ENCODE measurements around the gene COL19A1.

The COL19A1 gene

DNA sequence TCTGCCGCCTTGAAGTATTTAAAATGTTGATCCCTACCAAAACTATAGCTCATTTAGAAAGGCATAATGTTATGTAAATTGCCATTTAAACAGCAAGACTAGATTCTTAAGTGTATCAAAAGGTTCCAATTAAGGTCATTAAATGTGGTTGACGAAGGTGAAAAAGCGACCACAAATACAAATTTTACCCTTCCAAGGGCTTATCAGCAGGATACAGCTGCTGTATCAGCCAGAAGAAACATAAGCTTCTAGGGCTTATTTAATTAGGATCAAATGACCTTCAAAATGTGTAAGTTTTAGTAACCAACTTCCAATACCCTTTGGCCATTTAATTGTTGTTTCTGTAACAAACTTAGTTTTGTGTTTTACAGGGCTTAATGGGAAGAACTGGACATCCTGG is 296.6 kb downstream of the COL19A1 start:
- in situ Hi-C loops (cut with MboI; ENCODE audit: low sequenced_read_pairs), result no loop called here

DNA sequence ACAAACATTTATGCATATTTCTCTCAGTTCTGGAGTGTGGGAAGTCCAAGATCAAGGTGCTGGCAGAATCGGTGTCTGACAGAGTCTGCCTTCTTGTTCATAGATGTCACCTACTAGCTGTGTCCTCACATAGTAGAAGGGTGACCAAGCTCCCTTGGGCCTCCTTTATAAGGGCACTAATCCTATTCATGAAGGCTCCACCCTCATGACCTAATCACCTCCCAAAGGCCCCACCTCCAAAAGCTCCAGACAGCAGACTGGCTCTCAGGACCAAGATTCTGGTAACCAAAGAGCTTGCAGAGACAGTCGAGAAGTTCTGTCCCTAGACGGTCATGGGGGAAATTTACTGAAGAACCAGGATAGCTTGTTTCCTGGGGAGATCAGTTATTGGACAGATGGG is 297.4 kb downstream of the COL19A1 start:
- in situ Hi-C loops (cut with MboI; ENCODE audit: low sequenced_read_pairs), result no loop called here

DNA sequence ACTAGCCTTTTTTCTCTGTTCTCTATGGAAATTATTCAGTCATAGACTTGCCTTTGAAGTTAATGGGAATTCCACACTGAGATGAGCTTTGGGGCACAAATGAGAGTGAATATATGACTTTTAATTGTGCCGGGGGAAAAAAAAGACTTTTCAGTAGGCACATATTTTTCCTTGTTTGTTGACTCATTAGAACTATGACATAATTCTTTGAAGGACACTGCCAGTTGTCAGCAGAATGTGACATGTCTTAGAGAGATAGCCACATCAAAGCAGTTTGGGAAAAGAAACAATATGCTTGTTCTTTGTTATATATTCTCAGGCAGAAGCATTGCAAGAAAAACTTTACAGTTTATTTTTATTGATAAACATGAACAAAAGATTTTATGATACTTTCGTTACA is 298.2 kb downstream of the COL19A1 start:
- in situ Hi-C loops (cut with MboI; ENCODE audit: low sequenced_read_pairs), result no loop called here

DNA sequence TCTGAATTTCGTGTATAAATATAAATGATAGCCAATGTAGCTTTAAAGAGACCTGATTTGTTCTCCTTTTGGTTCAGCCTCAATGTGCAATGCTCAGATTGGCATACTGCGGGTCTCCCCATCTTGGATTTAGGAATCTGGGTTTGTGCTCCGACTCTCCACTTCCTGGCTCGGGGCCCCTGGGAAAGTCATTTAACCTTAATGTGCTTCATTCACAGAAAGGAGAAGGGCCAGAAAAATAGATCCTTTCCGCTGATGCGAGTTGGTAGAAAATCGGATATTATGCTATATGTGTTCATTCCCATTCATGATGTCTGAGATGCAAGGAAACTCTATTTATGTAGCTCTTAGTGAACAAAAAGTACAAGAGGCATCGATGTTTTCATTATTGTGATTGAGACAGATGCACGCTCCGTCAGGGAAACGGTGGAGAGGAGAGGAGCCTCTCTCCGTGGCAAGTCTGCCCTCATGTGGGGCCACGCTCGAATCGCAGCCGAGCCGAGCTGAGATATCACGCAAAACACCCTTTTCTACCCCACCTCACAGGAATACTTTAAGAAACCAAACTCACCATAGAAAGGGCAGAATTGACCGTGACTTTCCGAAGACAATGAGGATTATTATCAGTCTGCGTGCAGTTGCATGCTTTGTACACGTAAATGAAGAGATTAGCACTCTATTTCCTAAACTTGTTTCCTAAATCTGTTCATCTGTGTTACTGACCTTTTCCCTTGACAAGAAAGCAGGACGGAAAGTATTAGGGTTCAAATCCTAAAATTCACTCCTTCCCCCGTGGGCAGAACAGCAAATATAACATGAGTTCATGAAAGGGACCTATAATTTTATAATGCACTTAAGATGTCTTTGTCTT is 300.0 kb downstream of the COL19A1 start:
- in situ Hi-C loops (cut with MboI; ENCODE audit: low sequenced_read_pairs), result no loop called here

DNA sequence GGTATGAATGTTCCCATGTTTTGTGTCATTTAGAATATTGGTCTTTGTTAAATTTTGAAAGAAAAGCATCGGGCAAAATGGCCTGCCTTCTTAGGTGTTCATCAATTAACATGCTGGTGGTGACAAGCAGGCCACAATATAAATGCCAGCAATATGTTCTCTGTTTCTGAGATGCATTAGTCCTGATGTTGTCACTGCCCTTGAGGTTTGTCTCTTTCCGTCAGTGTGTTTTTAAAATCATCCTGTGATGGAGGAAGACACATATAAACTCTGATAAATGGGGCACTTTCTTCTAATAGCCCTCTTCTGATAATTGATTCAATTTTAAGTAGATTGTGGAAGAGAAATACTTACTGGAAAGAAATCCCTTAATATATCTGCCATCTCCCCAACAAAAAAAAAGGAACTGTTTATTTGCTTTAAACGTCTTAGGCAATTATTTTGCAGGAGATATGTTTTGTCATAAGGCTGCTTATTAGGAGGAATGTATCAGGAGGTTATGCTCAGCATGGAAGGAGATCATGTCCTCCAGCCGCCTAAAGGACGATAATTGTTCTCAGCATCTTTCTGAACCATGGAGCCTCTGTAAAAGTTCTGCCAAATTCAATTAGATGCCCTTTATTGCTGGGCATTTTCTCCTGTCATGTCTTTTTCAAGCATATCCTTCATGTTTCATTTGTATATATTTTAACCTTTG is 302.5 kb downstream of the COL19A1 start:
- in situ Hi-C loops (cut with MboI; ENCODE audit: low sequenced_read_pairs), result no loop called here

DNA sequence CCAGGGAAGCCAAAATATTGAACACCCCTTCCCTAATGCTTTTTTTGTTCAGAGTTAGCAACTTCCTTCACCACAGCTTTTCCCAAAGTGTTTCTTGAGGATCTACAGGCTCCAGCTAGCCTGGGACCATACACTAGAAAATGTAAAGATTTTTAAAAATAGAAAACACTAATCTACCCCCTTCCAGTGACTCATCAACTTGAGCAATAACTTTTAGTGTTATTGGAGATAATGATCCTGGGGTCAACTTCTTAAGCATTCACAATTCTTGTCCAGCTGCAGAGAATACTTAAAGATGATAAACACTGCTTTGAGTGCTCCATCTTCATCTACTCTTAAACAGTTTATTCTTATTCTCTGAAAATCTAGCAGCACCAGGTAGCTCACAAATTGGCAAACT is 304.9 kb downstream of the COL19A1 start:
- in situ Hi-C loops (cut with MboI; ENCODE audit: low sequenced_read_pairs), result no loop called here

DNA sequence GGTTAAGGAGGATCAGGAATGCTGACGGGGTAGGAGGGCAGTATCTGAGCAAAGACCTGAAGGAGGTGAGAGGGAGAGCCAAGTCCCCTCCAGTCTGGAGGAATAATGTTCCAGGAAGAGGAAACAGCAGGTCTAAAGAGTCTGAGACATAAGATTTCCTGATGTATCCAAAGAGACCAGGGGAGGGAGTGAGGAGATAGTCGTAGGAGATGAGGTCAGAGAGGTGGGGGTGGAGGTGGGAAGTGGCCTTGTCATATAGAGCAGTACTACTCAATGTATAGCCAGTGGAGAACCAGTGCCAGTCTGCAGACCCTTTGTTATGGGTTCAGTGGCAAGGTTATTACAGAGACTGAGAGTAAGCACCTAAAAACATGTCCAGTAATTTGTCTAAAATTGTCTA is 305.9 kb downstream of the COL19A1 start:
- in situ Hi-C loops (cut with MboI; ENCODE audit: low sequenced_read_pairs), result no loop called here

DNA sequence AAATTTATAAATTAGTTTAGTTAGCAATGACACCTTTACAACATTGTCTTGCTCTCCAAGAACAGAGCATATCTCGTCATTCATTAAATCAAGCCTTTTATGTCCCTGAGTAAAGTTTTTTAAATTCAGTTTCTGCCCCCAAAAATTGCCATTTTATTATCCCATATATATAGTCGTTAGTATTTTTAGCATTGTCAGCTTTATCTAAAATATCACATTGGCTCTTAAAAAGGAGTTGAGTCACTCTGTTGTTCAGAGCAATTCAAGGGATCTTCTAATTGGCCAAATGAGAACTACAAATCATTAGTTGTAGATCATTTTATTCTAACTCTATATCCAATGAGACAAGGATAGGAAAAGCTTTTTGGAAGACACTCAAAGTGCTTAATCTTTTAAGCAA is 309.4 kb downstream of the COL19A1 start:
- in situ Hi-C loops (cut with MboI; ENCODE audit: low sequenced_read_pairs), result no loop called here

DNA sequence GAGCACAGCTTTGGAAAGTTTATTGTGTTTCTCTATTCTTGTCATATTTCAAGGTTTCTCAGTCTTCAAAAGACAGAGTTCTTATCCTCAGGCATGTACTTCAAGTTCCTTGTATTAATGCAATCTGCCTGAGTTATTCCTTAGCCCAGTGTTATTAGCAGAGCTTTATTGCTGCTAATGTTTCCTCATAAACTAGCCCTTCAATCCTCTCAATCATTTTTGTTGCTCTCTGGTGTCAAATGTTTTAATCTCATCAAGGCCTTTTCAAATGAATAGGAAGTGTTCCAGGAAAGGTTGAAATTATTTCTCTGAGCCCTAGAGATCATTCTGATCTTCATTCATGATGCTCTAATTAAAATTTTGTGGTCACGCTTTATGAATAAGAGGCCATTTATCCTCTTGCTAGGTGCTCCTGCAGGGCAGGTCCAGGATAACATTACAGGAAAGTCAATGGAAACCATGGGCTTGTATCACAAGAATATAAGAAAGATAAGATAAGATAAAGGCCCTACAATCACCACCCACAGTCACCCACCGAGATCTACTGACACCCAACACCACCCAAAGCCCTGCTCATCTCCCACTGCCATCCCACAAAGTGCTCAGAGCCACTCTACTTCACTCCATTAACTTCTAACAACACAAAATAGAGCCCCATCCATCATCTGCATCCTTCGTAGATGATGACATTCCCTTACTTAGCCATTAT is 310.6 kb downstream of the COL19A1 start:
- in situ Hi-C loops (cut with MboI; ENCODE audit: low sequenced_read_pairs), result no loop called here

DNA sequence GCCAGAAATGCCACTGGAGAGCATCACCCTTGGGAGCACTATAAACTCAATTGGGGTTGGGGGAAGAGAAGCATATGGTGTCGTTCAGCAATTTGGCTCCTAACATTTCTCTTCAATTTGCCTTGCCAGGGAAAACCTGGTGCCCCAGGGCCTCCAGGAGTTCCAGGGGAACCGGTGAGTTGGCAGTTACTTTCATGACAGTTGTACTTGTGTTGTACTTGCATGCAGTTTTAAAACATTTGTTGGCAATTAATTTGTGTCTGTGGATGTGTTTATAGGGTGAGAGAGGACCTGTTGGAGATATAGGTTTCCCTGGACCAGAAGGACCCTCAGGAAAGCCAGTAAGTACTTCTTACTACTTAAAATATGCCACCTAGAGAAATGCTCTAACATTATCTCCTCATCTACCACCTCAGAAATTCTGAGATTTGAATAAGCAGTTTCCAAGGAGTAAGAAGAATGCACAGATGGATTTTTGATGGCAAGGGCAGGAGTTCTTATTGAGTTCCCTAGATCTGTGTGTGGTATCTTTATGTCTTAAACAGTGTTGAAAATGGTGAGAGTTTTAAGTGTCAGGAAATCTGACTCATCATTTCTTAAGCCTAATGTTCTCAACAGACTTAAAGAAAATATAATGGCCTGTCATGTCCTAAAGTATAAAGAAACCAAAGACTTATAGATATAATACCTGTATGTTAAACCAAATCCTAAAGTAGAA is 314.0 kb downstream of the COL19A1 start:
- in situ Hi-C loops (cut with MboI; ENCODE audit: low sequenced_read_pairs), result no loop called here

DNA sequence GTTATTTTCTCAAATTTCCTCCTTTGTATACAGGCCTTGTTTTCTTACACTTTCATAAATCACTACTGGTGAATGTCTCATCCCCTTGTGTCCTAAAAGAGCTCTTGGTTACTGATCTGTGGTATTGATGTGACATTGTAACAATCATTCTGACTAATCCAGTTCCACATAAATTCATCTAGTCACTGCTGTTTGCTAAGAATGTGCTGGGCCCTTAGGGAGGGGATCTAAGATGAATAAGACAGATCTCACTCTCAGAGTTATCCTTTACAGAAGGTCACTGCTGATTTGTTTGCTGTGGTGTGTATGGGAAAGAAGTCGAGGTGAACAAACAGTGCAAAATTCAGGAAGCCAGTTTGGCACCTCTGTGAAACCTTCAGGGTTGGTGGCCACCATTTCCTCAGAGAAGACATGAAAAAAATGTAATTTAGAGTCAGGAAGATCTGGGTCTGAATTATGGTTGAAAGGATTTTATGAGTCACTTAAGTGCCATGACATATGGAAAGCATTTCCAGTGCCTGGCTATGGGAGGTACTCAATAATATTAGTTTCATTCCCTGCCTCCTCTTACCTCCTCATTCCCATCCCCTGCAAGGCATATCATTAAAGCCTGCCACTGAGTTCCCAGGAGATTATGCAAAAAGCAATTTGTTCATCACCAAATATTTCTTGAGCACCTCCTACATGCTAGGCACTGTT is 314.7 kb downstream of the COL19A1 start:
- in situ Hi-C loops (cut with MboI; ENCODE audit: low sequenced_read_pairs), result no loop called here

DNA sequence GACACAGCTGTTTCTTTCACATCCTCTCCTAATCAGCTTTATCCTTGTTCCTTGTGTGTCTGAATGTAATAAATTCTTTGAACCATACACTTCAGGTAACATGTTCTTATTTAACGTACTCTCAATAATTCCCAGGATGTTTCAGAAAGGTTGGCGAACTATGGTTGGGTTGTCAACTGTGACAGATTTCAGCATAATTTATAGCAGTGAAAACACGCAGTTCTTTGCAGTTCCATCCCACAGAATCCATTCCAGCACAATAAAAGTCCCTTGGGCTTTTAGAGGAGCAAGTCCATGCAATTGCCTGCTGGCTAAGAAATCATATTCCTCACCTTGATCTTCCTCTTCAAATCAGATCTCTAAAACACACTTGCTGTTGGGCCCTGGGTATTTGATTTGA is 317.2 kb downstream of the COL19A1 start:
- in situ Hi-C loops (cut with MboI; ENCODE audit: low sequenced_read_pairs), result no loop called here

DNA sequence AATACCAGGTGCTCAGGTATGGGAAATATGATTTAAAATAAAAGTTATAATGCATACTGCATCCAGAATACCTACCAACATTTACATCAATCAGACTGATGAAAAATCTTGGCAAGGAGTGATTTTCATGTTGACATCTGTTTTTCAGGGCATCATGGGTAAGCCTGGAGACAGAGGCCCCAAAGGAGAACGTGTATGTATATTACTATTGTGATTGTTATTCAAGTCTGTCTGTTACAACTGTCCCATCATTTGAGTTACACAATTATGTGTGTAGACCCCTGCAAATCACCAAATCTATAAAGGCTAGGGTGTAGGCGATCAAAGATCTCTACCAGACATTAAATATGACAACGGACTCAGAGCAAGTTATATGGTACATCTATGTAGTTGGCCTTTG is 318.4 kb downstream of the COL19A1 start:
- in situ Hi-C loops (cut with MboI; ENCODE audit: low sequenced_read_pairs), result no loop called here

DNA sequence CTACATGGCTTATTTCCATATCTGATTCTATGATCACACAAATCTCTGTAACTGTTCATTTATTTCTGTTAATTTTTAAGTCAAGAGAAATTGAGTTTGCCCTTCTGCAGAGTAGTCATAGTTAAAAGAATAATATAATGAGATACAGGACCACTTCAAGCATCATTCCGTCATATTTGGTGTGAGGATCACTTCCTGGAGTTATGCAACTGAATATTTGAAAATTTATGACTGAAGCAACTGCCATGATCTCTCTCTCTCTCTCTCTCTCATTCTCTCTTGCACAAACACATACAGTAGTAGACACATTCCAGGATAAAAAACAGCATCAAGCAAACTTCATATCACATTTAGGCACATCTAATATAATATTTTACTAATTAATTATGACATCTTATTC is 320.1 kb downstream of the COL19A1 start:
- in situ Hi-C loops (cut with MboI; ENCODE audit: low sequenced_read_pairs), result no loop called here

DNA sequence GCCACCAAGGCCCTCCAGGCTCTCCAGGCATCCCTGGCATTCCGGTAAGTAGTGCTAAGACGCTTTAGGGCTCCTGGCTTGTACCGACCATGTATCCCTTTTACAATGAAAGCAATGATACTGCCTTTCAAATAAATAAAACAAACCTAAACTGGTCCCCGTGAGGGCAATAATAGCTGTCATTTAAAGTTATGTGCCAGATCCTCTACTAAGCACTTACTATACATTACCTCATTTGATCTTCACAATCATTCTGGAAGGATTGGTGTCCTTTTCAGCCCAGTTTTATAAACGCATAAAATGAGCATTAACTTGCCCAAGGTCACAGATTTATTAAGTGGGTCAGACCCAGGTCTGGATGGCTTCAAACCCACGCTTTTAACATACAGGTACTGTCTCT is 321.8 kb downstream of the COL19A1 start:
- in situ Hi-C loops (cut with MboI; ENCODE audit: low sequenced_read_pairs), result no loop called here

DNA sequence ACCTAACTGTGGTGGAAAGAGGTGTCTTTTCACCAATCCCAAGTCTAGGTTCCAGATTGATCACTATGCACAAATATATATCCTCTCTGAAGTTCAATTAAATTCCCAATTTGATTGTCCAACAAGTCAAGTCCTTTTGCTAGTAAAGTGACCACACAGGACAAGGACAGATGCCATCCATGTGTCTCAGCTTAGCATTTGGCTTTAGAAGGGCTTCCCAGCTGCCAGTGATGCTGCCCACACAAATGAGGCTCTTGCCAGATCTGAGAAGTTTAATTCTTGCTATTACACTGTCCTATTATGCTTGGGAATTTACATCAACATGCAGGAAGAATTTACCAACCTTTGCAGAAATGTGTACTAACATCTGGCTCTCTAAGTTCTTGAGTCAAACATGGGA is 328.1 kb downstream of the COL19A1 start:
- in situ Hi-C loops (cut with MboI; ENCODE audit: low sequenced_read_pairs), result no loop called here

DNA sequence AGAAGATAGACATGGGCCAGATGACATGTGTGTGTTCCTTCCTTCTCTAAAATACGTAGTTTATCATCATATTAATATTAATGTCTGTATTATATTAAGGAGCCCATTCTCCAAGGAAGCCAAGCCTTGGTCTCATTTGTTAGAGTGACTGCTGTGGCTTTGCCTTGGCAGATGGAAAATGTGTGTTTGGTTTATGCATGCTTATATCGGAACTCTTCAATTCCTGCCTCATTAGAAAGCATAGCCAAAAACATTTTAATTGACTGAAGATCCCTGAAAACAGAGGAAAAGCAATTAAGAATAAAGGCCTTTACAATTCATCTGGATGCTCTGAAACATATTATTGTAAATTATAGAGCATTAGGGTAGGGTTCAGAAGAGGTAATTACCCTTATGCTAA is 330.2 kb downstream of the COL19A1 start:
- in situ Hi-C loops (cut with MboI; ENCODE audit: low sequenced_read_pairs), result no loop called here

DNA sequence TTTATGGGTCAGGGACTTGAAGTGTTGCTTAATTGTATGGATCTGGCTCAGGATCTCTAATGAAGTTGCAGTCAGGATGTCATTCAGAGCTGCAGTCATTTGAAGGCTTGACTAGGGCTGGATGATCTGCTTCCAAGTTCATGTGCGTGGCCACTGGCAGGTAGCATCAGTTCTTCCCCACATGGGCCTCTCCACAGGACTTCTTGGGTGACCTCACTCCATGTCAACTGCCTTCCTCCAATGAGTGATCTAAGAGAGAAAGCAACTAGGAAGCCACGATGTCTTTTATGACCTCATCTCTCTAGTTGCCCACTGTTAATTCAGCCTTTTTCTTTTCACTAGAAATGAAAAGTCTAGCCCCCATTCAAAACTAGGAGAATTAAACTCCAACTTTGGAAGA is 332.4 kb downstream of the COL19A1 start:
- in situ Hi-C loops (cut with MboI; ENCODE audit: low sequenced_read_pairs), result no loop called here

DNA sequence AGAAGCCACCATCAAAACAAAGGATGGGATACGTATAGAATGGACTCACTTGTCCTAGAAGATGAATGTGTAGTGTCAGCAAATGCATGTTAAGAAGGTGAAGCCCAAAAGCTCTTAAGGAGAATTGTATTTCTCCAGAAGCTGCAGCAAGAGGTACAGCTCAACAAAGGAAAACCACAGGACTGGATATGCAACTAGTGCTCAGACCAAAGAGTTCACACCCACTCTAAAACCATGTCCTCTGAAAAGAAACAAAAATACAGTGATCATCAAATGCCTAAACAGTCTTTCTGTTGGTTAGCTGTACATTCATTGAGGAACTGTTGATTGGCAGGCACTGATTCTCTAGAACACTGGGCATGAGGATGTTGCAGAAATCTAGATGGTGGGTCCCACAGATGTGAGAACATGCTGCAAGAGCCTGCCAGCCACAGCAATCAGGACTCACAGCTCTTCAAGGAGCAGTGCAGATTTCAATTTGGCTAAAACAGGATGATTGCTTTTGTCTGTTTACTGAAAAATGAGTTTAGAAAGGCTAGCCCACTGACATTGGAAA is 342.0 kb downstream of the COL19A1 start:
- in situ Hi-C loops (cut with MboI; ENCODE audit: low sequenced_read_pairs), result no loop called here

DNA sequence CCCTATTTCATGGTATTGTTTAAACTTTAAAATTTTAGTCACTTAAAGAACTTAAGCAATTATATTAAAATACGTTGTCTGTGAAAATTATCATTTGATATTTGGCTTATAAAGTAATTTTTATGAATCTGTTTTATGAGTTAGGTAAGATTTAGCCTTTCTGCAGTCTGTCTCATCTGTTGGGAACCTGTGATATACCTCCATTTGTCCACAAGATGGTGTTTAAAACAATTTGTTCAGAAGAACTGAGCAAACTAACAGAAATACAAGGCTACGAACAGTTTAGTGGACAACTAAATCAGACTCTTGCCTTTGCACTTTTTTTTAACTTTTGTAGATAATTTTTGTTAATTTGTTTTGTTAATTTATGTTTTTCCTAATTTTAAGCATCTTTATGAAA is 344.1 kb downstream of the COL19A1 start:
- in situ Hi-C loops (cut with MboI; ENCODE audit: low sequenced_read_pairs), result no loop called here
